Naive B cell (primary cell): ENCODE results near the gene LPAR1. TPM values are rescaled to one million over a fixed set of nuclear protein-coding genes. Genes with fewer than 3 reads are reported as not detected.
A peak's percentile ranks its signal among the peaks of the same experiment; 100 is the strongest.
"Not testable (repeated sequence)": the region's sequence is repeated elsewhere in the genome, so short reads cannot be mapped to it uniquely, and the experiment has no call there.

ENCODE experiments used
- ATAC-seq, 2 donors: fragments of 150-1000 bp; cut with Tn5 transposase; 2 replicates each; pipeline ENCODE4 v1.10.0; 2021; ENCODE audit warnings: low read depth in 2 of 2, mild to moderate bottlenecking in 2 of 2, moderate library complexity in 2 of 2
- DNase-seq: peaks from one replicate; pipeline ENCODE4 v3.0.0; 2022
- H3K27ac Mint-ChIP-seq, 6 donors: one replicate each; pipeline ENCODE4 v1.8.0; 2020 to 2022; ENCODE audit warnings: mild to moderate bottlenecking in 6 of 6, mixed read lengths in 6 of 6, moderate library complexity in 5 of 6, inconsistent platforms in 2 of 6
- H3K27me3 Mint-ChIP-seq, 3 donors: one replicate each; pipeline ENCODE4 v1.8.0; 2021 to 2022; ENCODE audit warnings: mixed read lengths in 3 of 3, mild to moderate bottlenecking in 1 of 3
- H3K36me3 Mint-ChIP-seq, 2 donors: one replicate each; pipeline ENCODE4 v1.8.0; 2020 to 2022; ENCODE audit warnings: mixed read lengths in 2 of 2, inconsistent platforms in 1 of 2, mild to moderate bottlenecking in 1 of 2
- H3K4me1 Mint-ChIP-seq, 3 donors: one replicate each; pipeline ENCODE4 v1.8.0; 2020 to 2022; ENCODE audit warnings: mixed read lengths in 3 of 3, inconsistent platforms in 1 of 3, mild to moderate bottlenecking in 1 of 3, moderate library complexity in 1 of 3
- H3K4me3 Mint-ChIP-seq, 8 donors: one replicate each; pipeline ENCODE4 v1.8.0; 2020 to 2022; ENCODE audit warnings: mild to moderate bottlenecking in 8 of 8, mixed read lengths in 8 of 8, moderate library complexity in 8 of 8, inconsistent platforms in 2 of 8
- H3K9me3 Mint-ChIP-seq, 7 donors: one replicate each; pipeline ENCODE4 v1.8.0; 2020 to 2022; ENCODE audit warnings: mixed read lengths in 7 of 7, mild to moderate bottlenecking in 5 of 7, inconsistent platforms in 2 of 7, moderate library complexity in 1 of 7
- polyA plus RNA-seq, 6 donors: library from polyadenylated mRNA; unstranded; fragments of 300-500 nt; fragmentation: Illumina TruSeq; gene quantifications; one replicate each; pipeline ENCODE4 v1.2.3, GENCODE V29; 2021; ENCODE audit warnings: low read depth in 6 of 6

Gene LPAR1
- polyA plus RNA-seq, 6 donors from 2014 or later: not detected

DNA sequence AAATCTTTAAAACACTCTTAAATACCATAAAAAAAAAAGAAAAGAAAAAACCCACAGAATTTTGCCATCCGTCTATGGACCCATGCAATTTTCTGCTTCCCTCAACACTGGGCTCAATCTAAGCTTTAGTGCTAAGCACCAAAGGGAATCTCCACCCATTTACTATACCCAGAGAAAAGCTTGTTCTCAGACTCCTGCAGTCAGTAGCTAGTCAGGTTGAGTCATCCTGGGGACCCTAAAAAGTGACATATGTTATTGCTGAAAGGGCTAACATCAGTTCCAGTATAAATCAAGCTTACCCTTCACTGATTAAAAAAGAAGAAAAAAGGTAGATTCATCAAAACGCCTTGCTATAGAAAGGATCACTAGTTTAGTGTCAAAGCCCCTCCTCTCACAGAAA, 192.1 kb downstream of the LPAR1 start:
- Mint-ChIP-seq H3K9me3 (peaks cover 0 to 2% (median 0%) of the 10 kb centered on the region in 7 donors), H3K27me3 (no peaks in the 10 kb centered on the region), H3K36me3 (no peaks in the 10 kb centered on the region), H3K27ac (no peak overlapping the region), H3K4me1 (no peaks in the 10 kb centered on the region), H3K4me3 (no peak overlapping the region)
- DNase-seq (no peak), ATAC-seq (no peak)

DNA sequence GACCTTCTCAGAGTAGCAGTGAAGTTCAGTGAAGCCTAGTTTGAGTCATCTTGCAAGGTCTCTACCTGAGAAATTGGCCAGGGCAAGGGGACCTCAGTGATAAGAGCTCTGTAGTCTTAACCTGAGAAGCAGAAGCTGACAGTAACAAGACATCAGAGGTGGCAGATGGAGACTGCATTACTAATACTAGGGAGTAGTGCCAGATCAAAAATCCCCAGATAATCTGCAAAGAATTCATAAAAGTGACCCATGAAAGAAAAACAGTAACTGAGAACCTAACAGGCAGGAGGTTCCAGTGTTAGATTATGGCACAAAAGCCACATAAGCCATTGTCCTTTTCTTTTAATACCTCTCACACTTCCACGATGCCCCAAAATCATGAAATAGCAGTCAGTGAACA, 194.1 kb downstream of the LPAR1 start:
- Mint-ChIP-seq H3K27ac (no peak overlapping the region), H3K4me3 (no peak overlapping the region), H3K4me1 (no peaks in the 10 kb centered on the region), H3K27me3 (peaks cover 0 to 4% (median 0%) of the 10 kb centered on the region in 3 donors), H3K9me3 (peaks cover 0 to 5% (median 1%) of the 10 kb centered on the region in 7 donors), H3K36me3 (no peaks in the 10 kb centered on the region)
- ATAC-seq (no peak), DNase-seq (no peak)

DNA sequence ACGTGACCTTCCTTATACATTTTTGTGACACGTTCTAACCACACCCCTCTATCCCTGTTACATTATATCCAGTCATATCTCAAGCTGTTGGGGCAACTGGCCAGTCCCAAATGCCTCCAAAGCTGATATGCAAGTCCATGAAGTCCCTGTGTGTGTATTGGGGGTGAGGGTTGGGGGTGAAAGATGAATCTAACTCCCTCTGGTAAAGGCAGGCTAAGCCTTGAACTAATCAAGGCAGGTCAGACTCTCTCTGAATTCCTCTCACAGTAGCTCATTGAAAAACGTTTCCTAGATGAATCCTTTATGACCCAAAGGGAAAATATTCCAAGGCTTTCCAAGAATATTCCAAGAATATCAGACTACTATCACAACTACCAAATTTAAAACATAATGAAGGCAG, 195.3 kb downstream of the LPAR1 start:
- Mint-ChIP-seq H3K27ac (no peak overlapping the region), H3K27me3 (peaks cover 0 to 4% (median 0%) of the 10 kb centered on the region in 3 donors), H3K9me3 (peaks cover 0 to 5% (median 1%) of the 10 kb centered on the region in 7 donors), H3K36me3 (no peaks in the 10 kb centered on the region), H3K4me3 (no peak overlapping the region), H3K4me1 (no peaks in the 10 kb centered on the region)
- DNase-seq (no peak), ATAC-seq (no peak)

DNA sequence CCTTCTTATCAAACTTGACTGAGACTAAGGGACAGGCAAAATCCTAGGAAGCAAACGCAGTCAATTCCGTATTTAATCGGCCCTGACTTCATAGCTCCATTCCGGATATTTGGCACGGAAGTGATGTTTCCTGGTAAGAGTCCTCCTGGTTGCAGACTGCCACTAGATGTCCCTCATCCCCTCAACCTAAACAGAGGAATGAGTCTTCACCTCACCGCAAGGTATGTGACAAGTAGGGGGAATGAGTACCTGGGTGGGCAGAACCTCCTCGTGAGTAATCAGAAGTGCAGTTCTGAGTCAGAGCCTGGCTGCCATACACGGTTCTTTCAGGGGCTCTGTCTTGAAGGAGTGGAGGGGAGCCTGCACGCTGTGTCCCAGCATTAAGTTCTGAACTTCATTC, 196.1 kb downstream of the LPAR1 start:
- ATAC-seq (no peak), DNase-seq (no peak)
- Mint-ChIP-seq H3K36me3 (no peaks in the 10 kb centered on the region), H3K4me1 (no peaks in the 10 kb centered on the region), H3K27me3 (peaks cover 0 to 4% (median 0%) of the 10 kb centered on the region in 3 donors), H3K4me3 (no peak overlapping the region), H3K9me3 (peaks cover 0 to 5% (median 1%) of the 10 kb centered on the region in 7 donors), H3K27ac (no peak overlapping the region)

DNA sequence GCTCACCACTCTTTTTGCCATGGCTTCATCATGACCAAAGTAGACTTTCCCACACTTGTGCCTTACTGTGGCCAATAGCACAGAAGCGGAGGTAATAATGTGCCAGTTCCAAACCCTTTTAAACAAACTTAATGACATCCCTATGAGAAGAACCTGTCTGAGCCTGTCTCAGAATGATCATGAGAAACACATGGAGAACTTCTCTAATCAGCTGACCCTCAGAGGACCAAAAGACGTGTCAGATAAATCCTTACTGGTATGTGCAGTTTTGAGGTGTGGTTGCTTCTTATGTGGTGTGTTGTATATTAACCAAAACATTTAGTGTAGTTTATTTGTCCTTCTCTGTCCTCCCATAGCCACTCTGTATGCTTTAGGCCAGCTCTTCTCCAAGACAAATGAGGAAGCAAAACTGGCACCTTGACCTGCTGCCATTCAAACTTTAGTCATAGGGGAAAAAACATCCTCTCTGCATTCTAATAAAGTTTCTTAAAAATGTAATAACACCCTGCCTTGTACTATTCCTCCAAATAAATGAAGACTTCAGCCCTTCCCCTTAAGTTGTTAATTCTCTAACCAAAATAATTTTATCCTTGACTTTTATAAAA, 200.8 kb downstream of the LPAR1 start:
- Mint-ChIP-seq H3K4me3 (no peak overlapping the region), H3K36me3 (no peaks in the 10 kb centered on the region), H3K4me1 (no peaks in the 10 kb centered on the region), H3K9me3 (peaks cover 0 to 5% (median 1%) of the 10 kb centered on the region in 7 donors), H3K27ac (no peak overlapping the region), H3K27me3 (peaks cover 0 to 4% (median 0%) of the 10 kb centered on the region in 3 donors)
- ATAC-seq: no peak
- no peak for DNase-seq

- Mint-ChIP-seq H3K4me1 (no peaks in the 10 kb centered on the region), H3K9me3 (peaks cover 0 to 5% (median 0%) of the 10 kb centered on the region in 7 donors), H3K4me3 (no peak overlapping the region), H3K27me3 (peaks cover 0 to 8% (median 0%) of the 10 kb centered on the region in 3 donors), H3K36me3 (no peaks in the 10 kb centered on the region), H3K27ac (no peak overlapping the region)
- no peak for ATAC-seq
- DNase-seq: no peak
Observed at GRCh38 chr9:110835859-110836271, 202.4 kb downstream of the LPAR1 start.

DNA sequence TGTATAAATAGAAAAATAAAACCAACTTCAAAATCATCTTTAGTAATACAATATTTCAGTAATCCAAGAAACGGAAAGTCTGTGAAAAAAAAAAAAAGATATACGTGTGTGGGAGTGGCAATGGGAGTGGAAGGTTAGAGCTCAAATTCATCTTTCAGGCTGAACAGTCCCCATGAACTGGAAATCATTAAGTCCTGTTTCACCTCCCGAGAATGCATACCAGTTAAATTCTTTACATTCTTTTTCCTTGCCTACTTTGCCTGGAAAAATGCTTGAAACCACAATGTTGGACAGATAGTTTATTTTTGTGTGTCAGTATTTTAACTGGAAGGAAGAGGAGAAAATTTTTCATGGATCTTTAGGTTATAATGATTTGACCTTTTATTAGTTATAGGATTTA, 202.9 kb downstream of the LPAR1 start:
- Mint-ChIP-seq H3K27me3 (peaks cover 0 to 6% (median 0%) of the 10 kb centered on the region in 3 donors), H3K4me1 (no peaks in the 10 kb centered on the region), H3K27ac (no peak overlapping the region), H3K4me3 (no peak overlapping the region), H3K9me3 (peaks cover 0 to 6% (median 0%) of the 10 kb centered on the region in 7 donors), H3K36me3 (no peaks in the 10 kb centered on the region)
- DNase-seq (no peak), ATAC-seq (no peak)

DNA sequence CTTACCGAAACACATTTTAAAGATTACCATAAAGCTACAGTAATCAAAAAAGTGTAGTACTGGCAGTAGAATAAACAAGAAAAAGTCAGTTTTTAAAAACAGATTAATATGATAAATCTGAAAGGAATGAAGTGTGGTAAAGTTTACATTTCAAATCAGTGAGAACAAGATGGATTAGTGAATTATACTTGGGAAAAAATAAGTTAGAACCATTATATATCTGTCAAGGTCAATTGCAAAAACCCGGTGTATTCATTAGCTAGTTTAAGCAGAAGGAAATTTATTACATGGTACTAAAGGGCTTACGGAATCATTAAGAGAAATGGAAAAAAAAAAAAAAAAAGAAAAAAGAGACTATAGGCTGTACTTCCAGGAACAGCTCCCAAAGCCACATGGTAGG, 205.3 kb downstream of the LPAR1 start:
- Mint-ChIP-seq H3K4me1 (no peaks in the 10 kb centered on the region), H3K27me3 (peaks cover 0 to 4% (median 0%) of the 10 kb centered on the region in 3 donors), H3K9me3 (peaks cover 0 to 5% (median 0%) of the 10 kb centered on the region in 7 donors), H3K36me3 (no peaks in the 10 kb centered on the region), H3K27ac (no peak overlapping the region), H3K4me3 (no peak overlapping the region)
- ATAC-seq (no peak), DNase-seq (no peak)

GRCh38 chr9:110830495-110830894, 207.8 kb downstream of the LPAR1 start:
- Mint-ChIP-seq H3K4me3 (no peak overlapping the region), H3K36me3 (no peaks in the 10 kb centered on the region), H3K4me1 (no peaks in the 10 kb centered on the region), H3K27me3 (peaks cover 0 to 4% (median 0%) of the 10 kb centered on the region in 3 donors), H3K27ac (no peak overlapping the region), H3K9me3 (peaks cover 0 to 5% (median 0%) of the 10 kb centered on the region in 7 donors)
- no peak for ATAC-seq
- no peak for DNase-seq

GRCh38 chr9:110828264-110828663, 210.0 kb downstream of the LPAR1 start:
- Mint-ChIP-seq H3K4me3 (no peak overlapping the region), H3K4me1 (no peaks in the 10 kb centered on the region), H3K9me3 (peaks cover 4 to 11% (median 8%) of the 10 kb centered on the region in 7 donors), H3K27ac (peak overlapping the region in 1 of 6 donors; percentile 67), H3K27me3 (peaks cover 0 to 5% (median 4%) of the 10 kb centered on the region in 3 donors), H3K36me3 (no peaks in the 10 kb centered on the region)
- ATAC-seq (no peak), DNase-seq (no peak)

GRCh38 chr9:110826400-110826799, 211.9 kb downstream of the LPAR1 start:
- not testable (repeated sequence) for H3K27me3 Mint-ChIP-seq, ATAC-seq, H3K4me3 Mint-ChIP-seq, H3K4me1 Mint-ChIP-seq, H3K36me3 Mint-ChIP-seq, DNase-seq, H3K27ac Mint-ChIP-seq
- H3K9me3 Mint-ChIP-seq: peaks cover 6 to 17% (median 10%) of the 10 kb centered on the region in 7 donors

DNA sequence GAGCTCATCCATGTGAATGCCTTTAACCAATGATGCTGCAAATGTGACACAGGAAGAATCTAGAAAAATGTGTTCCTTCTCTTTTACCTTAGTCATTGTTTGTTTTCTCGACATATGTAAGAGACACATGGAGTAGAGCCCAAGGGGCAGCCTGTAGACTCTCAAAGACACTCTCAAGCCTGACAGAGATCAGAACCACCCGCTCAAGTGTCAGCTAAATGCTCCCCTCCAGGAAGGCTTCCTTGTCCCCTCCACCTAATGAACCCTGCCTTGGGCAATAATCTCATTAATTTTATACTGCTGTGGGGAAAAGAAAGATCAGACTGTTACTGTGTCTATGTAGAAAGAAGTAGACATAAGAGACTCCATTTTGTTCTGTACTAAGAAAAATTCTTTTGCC, 212.3 kb downstream of the LPAR1 start:
- Mint-ChIP-seq H3K27ac (no peak overlapping the region), H3K4me1 (no peaks in the 10 kb centered on the region), H3K27me3 (peaks cover 0 to 5% (median 0%) of the 10 kb centered on the region in 3 donors), H3K36me3 (peaks cover 0 to 5% of the 10 kb centered on the region in 2 donors), H3K9me3 (peaks cover 6 to 17% (median 10%) of the 10 kb centered on the region in 7 donors), H3K4me3 (no peak overlapping the region)
- no peak for ATAC-seq
- no peak for DNase-seq

DNA sequence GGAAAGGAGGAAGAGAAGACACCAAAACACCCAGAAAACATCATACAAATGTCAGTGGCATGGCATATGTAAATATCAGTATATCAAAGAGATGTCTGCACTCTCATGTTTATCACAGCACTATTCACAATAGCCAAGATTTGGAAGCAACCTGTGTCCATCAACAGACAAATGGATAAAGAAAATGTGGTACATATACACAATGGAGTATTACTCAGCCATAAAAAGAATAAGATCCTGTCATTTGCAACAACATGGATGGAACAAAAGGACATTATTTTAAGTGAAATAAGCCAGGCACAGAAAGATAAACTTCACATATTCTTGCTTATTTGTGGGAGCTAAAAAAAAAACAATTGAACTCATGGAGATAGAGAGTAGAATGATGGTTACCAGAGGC, 213.1 kb downstream of the LPAR1 start:
- not testable (repeated sequence) for H3K27me3 Mint-ChIP-seq, ATAC-seq

More for the DNA sequence above, 213.1 kb downstream of the LPAR1 start:
- not testable (repeated sequence) for H3K27ac Mint-ChIP-seq, DNase-seq, H3K4me3 Mint-ChIP-seq, H3K4me1 Mint-ChIP-seq, H3K36me3 Mint-ChIP-seq
- peaks cover 6 to 17% (median 8%) of the 10 kb centered on the region in 7 donors for H3K9me3 Mint-ChIP-seq
